Esophagus squamous epithelium (tissue), 4 donors: Measurements from ENCODE around the gene RUFY4.
"Not testable (repeated sequence)": the region's sequence is repeated elsewhere in the genome, so short reads cannot be mapped to it uniquely, and the experiment has no call there.

ENCODE experiments used
- CTCF ChIP-seq, 6 experiments: fragments of 450-650 bp in 4 of 6; fragments of 200-600 bp in 2 of 6; sonication (generic) in 2 of 6; IDR thresholded peaks; one replicate each; pipeline ENCODE4 v1.5.1; 2016 to 2019; ENCODE audit warnings: antibody characterized with exemption in 6 of 6, mild to moderate bottlenecking in 4 of 6, moderate library complexity in 4 of 6
- POLR2A ChIP-seq, 4 donors: fragments of 450-650 bp; IDR thresholded peaks; one replicate each; pipeline ENCODE4 v1.6.1; 2017; ENCODE audit warnings: antibody characterized with exemption in 4 of 4, mild to moderate bottlenecking in 4 of 4, moderate library complexity in 3 of 4

- not testable (repeated sequence) for TF ChIP-seq CTCF, POLR2A (IDR thresholded peaks at IDR 0.05)
Measured at GRCh38 chr2:218108834-218109233, 39.8 kb downstream of the RUFY4 start.
